ENCODE results near the gene CA12.

CA12 gene

DNA sequence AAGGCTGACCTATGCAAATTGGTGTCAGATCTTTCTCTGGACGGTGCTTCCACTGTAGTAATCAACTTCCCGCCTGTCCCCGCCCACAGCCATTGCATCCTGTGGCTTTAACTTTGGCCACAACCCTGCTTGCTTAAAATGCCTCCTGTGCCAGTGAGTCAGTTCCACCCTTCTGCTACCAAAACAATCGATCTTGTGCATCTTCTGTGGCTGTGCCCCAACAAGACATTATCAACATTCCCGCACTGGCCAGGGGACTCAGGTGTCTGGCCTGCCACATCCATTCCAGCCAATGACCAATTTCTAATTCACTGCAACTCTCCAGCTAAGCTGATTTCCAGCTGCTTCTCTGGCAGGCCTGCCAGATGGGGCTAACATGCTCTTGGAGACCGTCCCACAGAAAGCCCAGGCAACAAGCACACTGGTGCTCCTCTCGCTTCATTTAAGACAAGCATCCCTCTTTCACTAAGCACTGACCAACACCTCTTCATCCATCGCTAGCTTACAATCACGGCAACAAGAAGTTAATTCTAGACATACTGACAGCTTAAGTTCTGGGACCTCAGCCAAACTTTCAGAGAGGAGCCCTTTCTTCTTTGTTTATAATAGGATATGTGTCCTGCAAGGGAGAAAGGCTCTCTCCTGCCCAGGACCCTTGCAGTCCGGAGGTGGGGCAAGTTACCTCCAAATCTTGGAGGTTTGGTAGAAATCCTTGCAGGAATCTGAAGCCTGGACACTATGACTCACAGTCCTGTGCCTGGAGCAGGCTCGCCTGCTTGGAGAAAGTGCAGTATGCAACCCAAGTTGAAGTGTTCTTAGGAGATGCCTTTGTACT lies 6.7 kb downstream of the CA12 start:
- no peak for DNase-seq

DNA sequence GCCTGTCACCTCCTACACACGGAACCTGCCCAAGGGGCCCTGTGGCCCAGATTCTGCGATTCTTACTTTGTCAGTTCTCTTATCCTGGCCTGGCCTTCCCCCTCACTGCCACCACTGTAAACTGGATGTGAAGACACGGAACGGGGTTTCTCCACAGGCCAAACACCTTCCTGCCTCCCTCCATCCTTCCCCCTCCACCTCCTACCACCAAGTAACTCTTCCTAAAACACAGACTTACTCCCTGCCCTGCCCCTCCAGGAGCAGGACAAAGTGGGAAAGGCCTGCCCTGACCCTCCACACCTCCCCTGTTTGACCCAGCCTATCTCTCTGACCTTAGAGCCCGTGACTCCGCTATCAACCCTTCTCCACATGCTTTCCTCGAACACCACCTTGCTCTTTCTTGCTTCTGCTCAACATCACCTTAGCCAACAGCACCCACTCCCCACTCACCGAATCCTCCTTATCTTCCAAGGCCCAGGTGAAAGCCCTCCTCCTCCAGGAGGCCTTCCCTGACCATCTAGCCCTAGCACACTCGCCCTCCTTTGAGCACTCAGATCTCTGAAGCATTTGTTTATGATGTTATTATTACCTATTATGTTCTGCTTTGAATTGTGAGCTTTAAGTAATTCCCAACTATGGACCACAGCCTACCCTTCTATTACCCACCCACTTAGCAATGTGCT lies 7.6 kb downstream of the CA12 start:
- no peak for DNase-seq

DNA sequence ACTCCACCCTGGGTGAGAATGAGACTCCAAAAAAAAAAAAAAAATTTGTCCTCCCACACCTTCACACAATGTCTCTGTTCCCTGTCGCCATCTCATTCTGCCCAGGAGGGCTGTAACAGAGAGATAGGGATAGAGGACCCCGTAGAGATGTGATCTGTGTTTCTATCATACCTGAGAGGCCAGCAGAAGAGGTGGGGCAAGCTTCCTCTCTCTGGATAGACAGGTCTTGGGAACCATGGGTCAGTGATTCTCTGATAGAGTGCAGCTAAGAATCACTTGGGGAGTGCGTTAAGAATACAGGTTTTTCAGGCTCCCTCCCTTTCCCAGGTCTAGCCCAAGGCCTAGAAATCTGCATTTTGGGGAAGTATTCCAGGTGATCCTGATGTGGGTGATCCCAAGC lies 8.3 kb downstream of the CA12 start:
- no peak for DNase-seq

DNA sequence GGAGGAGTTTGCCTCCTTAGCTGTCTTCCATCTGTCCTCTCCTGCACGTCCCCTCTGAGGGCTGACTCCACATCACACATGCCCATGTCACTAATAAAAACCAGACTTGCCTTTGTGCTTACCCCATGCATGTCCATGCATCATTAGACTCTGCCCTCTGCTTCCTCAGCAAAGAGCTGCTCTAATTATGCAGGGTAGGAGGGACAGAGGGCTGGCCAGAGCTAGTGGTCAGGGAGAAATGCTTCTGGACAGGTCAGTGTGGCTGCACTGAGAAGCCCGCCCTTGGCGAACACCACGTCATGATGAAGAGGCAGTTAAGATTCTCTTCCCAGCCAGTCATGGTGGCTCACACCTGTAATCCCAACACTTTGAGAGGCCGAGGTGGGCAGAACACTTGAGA lies 8.9 kb downstream of the CA12 start:
- no peak for DNase-seq

DNA sequence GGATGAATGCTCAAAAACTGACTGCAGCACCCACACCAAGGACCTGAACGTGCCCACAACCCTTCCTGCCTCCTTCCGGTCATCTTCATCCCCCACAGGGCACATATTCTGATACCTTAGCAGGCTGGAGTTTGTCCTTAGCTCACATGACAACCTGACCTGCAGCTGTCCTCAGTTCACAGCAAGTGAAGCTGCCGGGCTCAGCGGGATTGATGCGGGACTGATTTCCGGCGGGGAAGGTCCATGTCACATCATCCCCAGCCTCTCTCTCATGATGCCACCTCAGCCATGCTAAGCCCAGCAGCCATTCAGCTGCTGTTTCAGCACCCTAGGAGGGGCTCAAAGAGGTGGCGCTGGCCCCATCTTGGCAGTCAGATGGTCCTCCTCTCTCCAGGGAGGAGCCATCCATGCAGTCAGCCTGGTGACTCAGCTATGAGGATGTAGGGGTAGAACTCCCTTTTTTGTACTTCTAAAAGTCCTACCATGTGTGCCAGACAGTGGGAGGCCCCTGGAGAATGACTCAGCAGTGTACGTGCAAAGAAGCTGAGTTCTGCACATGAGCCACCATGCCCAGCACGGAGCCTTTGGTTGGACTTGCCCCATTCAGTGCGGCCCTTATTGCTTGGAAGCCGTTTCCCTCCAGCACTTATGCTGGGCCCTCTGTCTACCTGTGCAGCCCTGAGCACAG lies 9.5 kb downstream of the CA12 start:
- DNase-seq: no peak

DNA sequence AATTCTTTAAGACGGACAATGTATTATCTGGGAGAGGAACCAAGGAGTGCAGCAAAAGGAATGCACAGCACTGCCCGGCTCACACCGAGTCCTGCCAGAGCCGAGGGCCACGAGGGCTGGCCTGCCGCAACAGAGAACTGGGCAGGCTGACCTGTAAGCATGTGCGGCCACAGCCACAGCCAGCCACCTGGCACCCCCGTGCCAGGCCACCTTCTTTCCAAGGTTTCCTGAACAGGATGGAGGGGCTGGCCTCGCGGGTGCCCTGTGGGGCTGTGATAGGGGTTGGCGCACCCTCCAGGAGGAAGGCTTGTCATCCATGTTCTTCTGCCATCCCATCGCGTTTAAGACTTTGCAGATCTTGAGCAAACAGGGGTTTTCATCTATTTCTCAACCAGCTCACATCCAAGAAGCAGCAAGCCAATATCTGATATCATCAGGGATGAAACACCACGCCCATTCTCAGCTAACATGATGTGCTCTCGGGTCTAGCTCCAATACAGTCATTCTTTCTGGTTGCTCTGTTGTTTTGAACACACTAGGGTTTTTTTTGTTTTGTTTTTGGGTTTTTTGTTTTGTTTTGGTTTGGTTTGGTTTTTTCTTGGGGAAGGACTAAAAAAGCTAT lies 10.2 kb downstream of the CA12 start:
- no peak for DNase-seq

DNA sequence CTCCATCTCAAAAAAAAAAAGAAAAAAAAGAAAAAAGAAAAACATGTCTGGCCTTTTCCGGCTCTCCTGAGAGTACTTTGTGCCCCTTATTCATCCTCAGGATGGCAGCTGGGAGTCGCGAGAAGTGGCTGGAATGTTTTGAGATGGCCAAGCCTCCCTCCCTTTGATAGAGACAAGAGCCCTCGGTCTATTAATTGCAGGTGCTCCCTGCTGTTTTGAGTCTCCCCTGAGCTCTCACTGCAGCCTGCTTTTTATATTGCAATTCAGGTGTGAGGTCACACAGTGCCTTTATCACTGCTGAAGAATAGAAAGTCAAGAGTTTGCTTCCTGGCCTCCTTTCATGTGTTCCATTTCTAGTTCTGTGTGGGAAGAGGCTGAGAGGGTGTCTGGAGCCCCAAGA lies 10.9 kb downstream of the CA12 start:
- no peak for DNase-seq

DNA sequence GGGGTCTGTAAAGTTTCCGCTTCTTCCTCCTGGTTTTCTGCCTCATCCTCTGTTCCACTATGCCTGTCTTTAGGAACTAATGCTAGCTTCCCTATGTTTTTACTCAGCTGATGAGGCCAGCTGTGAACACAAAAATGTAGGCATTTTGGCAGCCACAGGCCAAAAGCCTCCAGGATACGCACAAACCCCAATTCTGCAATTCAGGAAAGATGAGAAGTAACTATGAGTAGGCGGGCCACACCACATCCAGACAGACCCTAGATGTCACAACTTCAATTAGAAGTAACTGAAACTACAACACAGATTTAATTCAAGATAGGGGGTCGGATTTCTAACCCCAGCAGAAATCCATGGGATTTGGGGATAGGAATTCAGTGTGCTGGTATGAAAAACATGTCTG lies 11.9 kb downstream of the CA12 start:
- DNase-seq: no peak

DNA sequence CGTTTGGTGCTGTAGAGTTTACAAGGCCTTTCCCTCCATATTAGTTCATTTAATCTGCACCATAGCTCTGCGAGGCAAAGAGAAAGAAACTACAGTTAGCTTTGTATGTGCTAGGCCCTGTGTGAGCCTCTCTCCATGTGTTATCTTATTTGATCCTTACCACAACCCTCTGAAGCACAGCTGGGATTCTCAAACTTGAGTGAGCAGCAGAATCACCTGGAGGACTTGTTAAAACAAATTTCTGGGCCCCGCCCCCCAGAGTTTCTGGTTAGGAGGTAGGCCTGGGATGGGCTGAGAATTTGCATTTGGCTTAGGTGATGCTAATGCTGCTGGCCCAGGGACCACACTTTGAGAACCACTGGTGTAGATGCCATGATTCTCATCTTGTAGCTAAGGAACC lies 12.3 kb downstream of the CA12 start:
- DNase-seq: no peak

DNA sequence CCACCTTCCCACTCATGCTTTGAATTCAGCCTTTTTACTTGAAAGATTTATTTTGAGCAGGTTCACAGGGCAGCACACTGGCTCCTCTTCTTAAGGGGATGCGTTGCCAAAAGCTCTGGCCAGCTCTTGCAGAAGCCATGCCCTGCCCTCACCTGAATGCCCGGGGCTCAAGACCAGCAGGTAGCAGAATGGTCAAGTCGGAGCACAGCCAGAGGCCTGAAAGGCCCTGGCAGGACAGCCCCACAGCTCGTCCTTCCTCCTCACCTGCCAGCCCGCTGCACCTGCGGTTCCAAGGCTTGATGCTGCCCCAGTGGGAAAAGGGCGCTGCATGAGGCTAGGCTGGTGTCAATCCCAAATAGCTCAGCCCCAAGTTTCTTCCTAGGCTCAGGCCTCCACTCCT lies 13.1 kb downstream of the CA12 start:
- DNase-seq: no peak

DNA sequence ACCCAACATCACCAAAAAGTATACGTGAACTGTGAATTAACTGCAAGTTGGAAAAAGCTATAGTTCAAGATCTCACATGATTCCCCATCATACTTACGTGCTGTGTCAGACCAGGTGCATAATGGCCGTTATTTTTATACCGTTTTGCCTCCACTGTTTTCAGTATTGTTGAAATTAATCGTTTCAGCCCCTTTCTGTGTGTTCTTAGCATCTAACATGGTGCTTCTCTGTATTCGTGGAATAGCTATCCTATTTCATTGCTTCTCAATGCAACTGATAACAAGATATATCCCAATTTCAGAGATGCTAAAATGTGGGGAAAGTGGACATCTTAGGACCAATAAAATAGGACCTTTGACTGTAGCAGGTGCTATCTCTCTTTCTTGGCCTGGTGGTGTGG lies 13.7 kb downstream of the CA12 start:
- no peak for DNase-seq

DNA sequence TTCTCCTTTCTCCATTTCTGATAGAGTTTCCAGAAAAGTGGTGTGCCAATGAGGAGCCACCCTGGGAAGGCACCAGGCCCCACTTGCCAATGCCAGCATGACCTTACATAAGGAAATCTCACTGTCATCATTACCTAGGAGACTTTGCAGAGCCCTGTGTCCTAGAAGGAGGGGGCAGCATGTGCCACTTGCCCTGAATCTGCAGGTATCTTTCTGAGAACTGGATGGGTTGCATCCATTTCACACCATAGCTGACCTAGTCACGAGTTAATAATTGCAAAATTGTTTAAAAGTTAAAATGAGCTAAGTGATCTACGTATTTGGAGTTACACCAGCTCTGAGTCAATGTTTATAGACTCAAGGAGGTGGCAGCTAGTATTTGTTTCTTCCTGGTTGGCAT lies 14.3 kb downstream of the CA12 start:
- no peak for DNase-seq

DNA sequence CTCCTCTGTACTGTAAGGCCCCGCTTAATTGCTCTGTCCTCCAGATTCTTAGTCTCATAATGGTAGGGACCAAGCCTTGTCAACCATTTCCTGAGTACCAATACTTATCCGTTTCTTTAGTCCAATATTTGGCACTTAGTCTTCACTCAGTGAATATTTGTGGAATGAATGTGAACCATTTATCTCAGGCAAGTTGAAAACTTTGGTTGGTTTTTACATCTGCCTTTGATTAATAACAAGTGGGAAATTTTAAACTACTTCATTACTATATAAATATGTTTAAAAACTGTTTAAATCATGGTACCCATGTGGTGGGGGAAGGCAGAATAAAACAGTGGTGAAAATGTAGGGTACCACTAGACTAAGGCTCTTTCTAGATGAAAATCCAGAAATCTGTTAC lies 15.2 kb downstream of the CA12 start:
- no peak for DNase-seq

DNA sequence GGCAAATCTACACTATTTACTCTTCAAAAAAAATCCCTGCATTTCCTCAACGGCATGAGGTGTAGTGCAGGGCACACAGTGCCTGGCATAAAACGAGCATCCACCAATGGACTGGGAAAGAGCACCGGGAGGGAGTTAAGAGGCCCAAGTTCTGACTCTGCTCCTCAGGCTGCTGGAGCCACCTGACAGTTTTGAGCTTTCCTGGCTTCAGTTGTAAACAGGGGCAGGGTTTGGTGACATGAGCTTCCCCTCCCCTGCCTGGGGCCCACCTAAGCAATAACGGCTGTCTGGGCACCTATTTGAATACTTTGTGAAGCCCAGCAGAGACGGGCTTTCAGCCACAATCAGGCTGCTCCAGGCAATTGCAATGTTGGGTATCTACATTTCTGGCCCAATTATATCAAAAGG lies 16.4 kb downstream of the CA12 start:
- no peak for DNase-seq

DNA sequence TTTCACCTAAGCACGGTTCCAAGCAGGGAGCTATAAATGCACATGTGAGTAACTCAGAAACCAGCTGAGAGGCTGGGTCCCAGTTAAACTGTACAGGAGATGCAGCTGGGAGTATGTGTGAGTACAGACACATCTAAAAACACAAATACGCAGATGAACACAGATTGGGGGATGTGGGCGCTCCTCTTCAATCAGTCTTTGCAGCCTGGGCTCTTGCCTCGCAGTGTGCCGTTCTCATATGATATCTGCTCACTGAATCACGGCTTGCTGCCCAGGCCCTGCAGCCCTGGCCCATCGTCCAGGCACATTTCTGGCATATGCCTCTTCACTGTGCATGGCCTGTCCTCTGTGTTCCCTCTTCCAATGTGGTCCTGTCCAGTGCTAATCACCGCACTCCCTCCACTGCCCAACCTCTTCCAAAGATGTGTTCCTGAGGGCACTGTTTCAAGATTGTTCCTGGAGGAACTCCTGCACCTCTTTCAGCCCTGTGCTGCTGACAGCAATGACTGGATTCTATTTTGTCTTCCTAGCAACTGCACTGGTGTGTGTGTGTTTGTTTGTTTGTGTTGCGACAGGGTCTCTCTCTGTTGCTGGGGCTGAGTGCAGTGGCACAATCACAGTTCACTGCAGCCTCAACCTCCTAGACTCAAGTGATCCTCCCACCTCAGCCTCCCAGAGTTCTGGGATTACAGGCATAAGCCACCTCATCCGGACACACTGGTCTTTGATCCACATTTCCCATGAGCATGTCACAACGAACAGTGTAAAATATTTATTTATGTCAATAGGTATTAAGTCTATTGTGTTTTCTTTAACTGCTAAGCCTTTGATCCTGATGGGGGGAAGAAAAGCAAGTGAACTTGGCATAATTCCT lies 17.0 kb downstream of the CA12 start:
- DNase-seq: no peak

DNA sequence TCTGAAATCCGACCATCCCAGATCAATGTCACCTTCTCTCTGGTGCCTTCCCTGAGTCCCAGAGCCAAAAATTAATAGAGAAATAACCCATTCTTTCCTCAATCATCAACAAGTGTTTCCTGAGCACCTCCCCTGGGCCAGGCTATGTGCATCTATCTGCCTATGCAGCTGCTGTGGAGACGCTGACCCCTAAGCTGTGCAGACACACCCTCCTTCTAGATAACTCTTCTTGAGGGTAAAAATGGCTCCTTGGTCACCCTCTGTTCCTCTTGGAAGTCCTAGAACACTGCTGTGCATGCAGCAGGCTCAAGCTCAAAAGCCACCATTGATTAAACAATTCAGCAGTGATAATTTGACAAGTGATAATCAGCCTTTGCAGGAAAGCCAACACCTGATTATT lies 18.4 kb downstream of the CA12 start:
- DNase-seq: no peak

DNA sequence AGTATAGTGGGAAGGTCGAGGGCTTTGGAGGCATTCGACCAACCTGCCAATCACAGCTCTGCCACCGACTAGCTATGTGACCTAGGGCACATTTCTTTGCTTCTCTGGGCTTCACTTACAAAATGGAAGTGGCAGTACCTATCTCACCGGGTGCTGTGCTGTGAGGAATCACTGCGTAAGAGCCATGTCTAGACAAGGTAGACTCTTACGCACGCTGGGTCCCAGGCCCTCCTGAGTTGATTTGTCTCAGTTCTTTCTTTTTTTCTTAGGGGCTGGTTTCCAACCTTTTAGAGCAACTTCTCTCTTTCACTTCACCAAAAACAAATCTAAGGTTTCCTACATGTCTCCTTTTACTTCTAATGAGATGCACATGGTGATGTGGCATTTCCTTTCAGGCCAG lies 18.8 kb downstream of the CA12 start:
- DNase-seq: no peak

DNA sequence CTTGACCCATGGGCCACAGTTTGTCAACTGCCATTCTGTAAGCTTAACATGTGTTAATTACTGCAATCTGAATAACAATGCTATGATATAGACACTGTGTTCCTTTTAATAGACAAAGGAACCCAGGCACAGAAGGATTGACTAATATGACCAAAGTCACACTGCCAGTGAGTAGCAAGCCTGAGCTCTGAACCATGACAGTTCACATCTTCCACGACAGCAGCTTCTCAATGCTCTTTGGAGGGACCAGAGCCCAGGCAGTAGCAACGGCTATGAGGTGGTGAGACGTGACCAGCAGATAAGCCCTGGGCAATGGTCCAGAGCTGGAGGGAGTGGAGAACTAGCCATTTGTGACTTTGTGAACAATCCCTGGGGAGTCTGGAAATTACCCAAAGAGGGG lies 19.4 kb downstream of the CA12 start:
- DNase-seq: no peak

DNA sequence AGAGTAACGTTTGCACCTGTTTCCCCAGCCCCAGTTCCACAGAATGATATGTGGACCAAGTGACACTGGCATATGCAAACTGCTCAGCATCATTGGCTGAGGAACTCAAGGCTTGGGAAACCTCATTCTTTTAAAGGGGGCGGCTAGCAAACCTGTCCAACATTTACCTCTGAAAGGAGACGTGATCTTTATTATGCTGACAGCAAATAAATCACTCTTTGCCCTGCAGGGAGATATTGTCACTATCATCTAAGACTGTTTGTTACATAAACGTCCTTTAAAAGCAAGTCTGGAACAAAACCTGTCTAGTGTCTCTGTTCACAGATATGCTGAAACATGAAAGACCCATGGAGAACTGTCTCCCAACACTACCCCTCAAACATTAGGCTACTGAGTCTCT lies 21.5 kb downstream of the CA12 start:
- DNase-seq: no peak

DNA sequence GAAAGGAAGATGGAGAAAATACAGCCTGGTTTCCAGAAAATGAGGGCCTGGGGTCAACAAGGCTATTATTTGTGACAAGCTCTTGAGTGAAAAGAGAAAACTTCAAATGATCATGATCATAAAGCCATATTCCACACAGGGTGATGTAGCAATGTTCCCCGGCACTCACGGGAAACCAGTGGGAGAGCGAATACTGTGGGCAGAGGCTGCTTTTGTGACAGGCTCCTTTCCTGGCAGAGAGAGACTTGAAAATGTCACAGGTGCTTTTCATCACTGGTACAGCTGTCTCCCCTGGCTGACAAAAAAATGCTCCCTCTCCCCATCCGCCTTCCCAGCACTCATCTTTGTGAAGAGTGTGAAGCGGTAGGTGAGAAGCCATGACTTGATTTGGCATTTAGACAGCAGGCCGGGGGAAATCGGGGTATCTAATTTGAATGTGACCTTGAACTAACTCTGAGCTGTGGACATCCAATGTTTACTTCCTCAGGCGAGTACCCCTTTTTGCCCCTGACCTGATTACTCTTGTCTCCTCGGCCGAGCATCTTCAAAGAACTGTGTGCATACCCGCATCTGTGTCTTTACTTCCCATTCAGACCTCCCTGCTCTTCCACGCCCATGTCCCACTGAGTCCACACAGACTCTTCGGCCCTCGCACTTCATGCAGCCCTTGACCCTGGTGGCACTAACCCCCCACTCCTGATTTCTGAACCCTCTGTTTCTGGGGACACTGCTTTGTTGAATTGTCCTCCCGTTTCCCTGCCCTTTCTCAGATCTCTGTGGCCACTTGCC lies 23.2 kb downstream of the CA12 start:
- no peak for DNase-seq

DNA sequence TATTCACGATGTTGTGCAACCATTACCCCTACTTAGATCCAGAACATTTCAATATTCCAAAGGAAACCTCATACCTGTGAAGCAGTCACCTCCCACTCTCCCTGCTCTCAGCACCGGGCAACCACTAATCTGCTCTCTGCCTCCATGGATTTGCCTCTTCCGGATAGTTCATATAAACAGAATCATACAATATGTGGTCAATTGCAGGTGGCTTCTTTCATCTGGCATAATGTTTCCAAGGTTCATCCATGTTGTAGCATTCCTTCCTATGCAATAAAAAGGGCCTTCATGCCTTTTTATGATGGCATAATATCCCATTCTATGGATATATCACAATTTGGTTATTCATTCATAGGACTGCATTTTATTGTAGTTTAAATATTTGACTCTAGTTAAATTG lies 23.9 kb downstream of the CA12 start:
- no peak for DNase-seq

DNA sequence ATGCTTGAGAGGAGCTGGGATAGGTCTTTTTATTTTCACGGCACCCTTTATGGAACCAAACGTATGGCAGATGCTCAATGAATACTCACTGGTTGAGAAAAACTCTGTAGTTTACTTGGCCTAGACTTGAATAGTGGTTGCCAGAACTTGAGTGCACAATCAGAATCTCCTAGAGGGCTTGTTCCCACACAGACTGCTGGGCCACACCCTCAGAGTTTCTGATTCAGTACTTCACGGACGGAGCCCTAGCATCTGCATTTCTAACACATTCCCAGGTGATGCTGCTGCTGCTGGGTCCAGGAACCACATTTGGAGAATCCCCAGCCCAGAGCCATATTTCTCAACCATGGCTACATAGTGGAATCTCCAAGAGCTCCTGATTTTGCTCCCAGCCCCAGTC lies 24.6 kb downstream of the CA12 start:
- DNase-seq: no peak
